KMS-11 (cell line): ENCODE measurements around the gene EFTUD2.

Experiments
- H2AFZ ChIP-seq: fragments of 200-600 bp; sonication (generic); 2 replicates; pipeline ENCODE4 v1.6.1; 2016; ENCODE audit warnings: antibody characterized with exemption, mixed run types, low read depth
- H3K27ac ChIP-seq: fragments of 200-600 bp; sonication (generic); 2 replicates; pipeline ENCODE4 v1.6.1; 2016; ENCODE audit warnings: mild to moderate bottlenecking, mixed run types
- H3K27me3 ChIP-seq: fragments of 200-600 bp; sonication (generic); 2 replicates; pipeline ENCODE4 v1.6.1; 2017; ENCODE audit warnings: mild to moderate bottlenecking, low read depth, mixed run types, moderate library complexity; ENCODE audit not compliant: insufficient read depth
- H3K36me3 ChIP-seq: fragments of 200-600 bp; sonication (generic); 2 replicates; pipeline ENCODE4 v1.6.1; 2017; ENCODE audit warnings: mild to moderate bottlenecking, mixed run types; ENCODE audit not compliant: insufficient read depth
- H3K4me1 ChIP-seq: fragments of 200-600 bp; sonication (generic); 2 replicates; pipeline ENCODE4 v1.6.1; 2016; ENCODE audit warnings: mild to moderate bottlenecking, low read depth, mixed run types; ENCODE audit not compliant: poor library complexity, severe bottlenecking
- H3K4me2 ChIP-seq: fragments of 200-600 bp; sonication (generic); 2 replicates; pipeline ENCODE4 v1.7.0; 2016; ENCODE audit warnings: mild to moderate bottlenecking, mixed run types
- H3K4me3 ChIP-seq: fragments of 200-600 bp; sonication (generic); IDR thresholded peaks from 2 replicates; pipeline ENCODE4 v1.6.1; 2017; ENCODE audit warnings: low read depth, low read length, mixed read lengths; ENCODE audit not compliant: insufficient read depth
- H3K79me2 ChIP-seq: fragments of 200-600 bp; sonication (generic); 2 replicates; pipeline ENCODE4 v1.6.1; 2016; ENCODE audit warnings: low read depth, mixed run types; ENCODE audit not compliant: insufficient read depth
- H3K9ac ChIP-seq: fragments of 200-600 bp; sonication (generic); 2 replicates; pipeline ENCODE4 v1.6.1; 2016; ENCODE audit warnings: mild to moderate bottlenecking, mixed run types
- H4K20me1 ChIP-seq: fragments of 200-600 bp; sonication (generic); 2 replicates; pipeline ENCODE4 v1.6.1; 2016; ENCODE audit warnings: mild to moderate bottlenecking, mixed run types; ENCODE audit not compliant: insufficient read depth
- CTCF ChIP-seq: fragments of 200-600 bp; sonication (generic); conservative IDR thresholded peaks from 2 replicates; pipeline ENCODE4 v1.6.1; 2017; ENCODE audit warnings: low read depth, mild to moderate bottlenecking, antibody characterized with exemption, low read length, moderate library complexity, mixed read lengths

EFTUD2 gene

GRCh38 chr17:44904001-44904984 lies 5.0 kb upstream of the EFTUD2 start:
- no peaks in the 10 kb centered on the region for H3K36me3 ChIP-seq

GRCh38 chr17:44903012-44903685 lies 3.9 kb upstream of the EFTUD2 start:
- H3K27me3 ChIP-seq, result peaks cover 4% of the 10 kb centered on the region; the same call in 1 of the 2 replicates

More at GRCh38 chr17:44904001-44904984, 5.0 kb upstream of the EFTUD2 start:
- Histone ChIP-seq H3K9ac (no peak overlapping the region), H2AFZ (no peak overlapping the region), H4K20me1 (no peaks in the 10 kb centered on the region), H3K27me3 (peaks cover 4% of the 10 kb centered on the region; the same call in 1 of the 2 replicates), H3K27ac (no peak overlapping the region), H3K4me2 (no peak overlapping the region), H3K79me2 (no peaks in the 10 kb centered on the region; the same call in 1 of the 2 replicates), H3K4me1 (peaks cover 12% of the 10 kb centered on the region), H3K4me3 (no peak overlapping the region)
- TF ChIP-seq CTCF, result no peak

GRCh38 chr17:44902135-44902760 lies 3.0 kb upstream of the EFTUD2 start:
- Histone ChIP-seq H3K27me3 (peaks cover 4% of the 10 kb centered on the region; the same call in 1 of the 2 replicates), H3K4me2 (no peak overlapping the region), H2AFZ (no peak overlapping the region), H4K20me1 (no peaks in the 10 kb centered on the region), H3K36me3 (no peaks in the 10 kb centered on the region), H3K4me1 (peaks cover 20% of the 10 kb centered on the region), H3K79me2 (peaks cover 20% of the 10 kb centered on the region), H3K9ac (no peak overlapping the region), H3K27ac (no peak overlapping the region), H3K4me3 (no peak overlapping the region)
- TF ChIP-seq CTCF, result no peak

More at GRCh38 chr17:44903012-44903685, 3.9 kb upstream of the EFTUD2 start:
- no peaks in the 10 kb centered on the region for H3K36me3 ChIP-seq
- H3K4me3 ChIP-seq, result no peak overlapping the region
- H3K79me2 ChIP-seq, result peaks cover 11% of the 10 kb centered on the region
- no peak overlapping the region for H3K27ac ChIP-seq
- H2AFZ ChIP-seq, result no peak overlapping the region
- H4K20me1 ChIP-seq, result no peaks in the 10 kb centered on the region
- TF ChIP-seq CTCF, result no peak
- H3K4me1 ChIP-seq, result peaks cover 15% of the 10 kb centered on the region
- no peak overlapping the region for H3K4me2 ChIP-seq
- H3K9ac ChIP-seq, result no peak overlapping the region

- Histone ChIP-seq H3K4me2 (no peak overlapping the region), H3K4me1 (peaks cover 22% of the 10 kb centered on the region), H2AFZ (no peak overlapping the region), H3K79me2 (peaks cover 28% of the 10 kb centered on the region), H3K4me3 (no peak overlapping the region), H3K27me3 (peaks cover 4% of the 10 kb centered on the region; the same call in 1 of the 2 replicates), H3K36me3 (no peaks in the 10 kb centered on the region), H4K20me1 (no peaks in the 10 kb centered on the region), H3K27ac (no peak overlapping the region), H3K9ac (no peak overlapping the region)
- TF ChIP-seq CTCF, result no peak
Observed at GRCh38 chr17:44901411-44901921, 2.2 kb upstream of the EFTUD2 start.
